ENCODE data around the gene IL5.
A peak's percentile ranks its signal among the peaks of the same experiment; 100 is the strongest.
"Not testable (repeated sequence)": the region's sequence is repeated elsewhere in the genome, so short reads cannot be mapped to it uniquely, and the experiment has no call there.

Gene IL5

DNA sequence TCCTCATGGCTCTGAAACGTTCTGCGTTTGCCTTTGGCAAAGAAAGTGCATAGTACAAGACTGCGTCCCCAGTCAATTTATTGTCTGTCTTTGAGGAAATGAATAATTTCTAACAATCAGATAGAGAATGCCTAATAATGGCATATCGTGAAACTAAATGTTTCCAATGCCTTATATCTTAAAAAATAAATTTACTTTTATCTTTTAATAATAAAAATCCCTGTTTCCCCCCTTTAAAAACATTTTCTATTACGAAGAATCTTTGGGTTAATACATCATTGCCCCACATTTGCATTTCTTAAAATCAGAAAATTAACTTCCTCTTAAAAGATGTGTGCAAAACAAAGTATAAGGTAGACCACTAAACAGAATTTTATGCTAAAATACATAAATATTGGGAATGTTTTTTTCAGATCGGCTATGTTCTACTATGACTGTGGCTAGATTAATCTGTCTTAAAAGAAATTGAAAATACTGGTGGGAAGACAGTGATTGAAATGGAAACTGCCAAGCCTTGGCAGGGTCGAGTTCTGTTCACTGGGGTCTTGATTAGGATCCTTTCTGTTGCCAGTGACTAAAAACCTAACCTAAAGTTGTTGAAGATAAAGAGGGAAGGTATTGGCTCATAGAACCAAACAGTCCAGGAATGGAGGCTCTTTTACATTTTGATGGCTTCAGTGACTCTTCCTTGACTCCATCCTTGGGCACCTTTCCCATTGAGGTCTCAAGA is at the start of gene IL5:
Gene IL5, minus strand, starts transcription at position 51 of the 730 bp plus-strand sequence. Its CDS starts 44 bp downstream, at position 7.
- H3K4me3 ChIP-seq: no peak within 1 kb of the TSS
- 0 out of 2 replicates have a peak, but pooled peaks cover 2% of the 10 kb centered on the region for H3K27me3 ChIP-seq (ENCODE audit: low read depth)
- in situ Hi-C loops (cut with MboI; ENCODE audit: low sequenced_read_pairs): no loop called here
- DNase-seq (ENCODE audit: low spot score in 2 of 2): no peak
- H3K36me3 ChIP-seq (replicated peaks): no peaks in the 10 kb centered on the region
- H3K4me1 ChIP-seq: no peaks in the 10 kb centered on the region
- no peaks in the 10 kb centered on the region for H3K9me3 ChIP-seq

GRCh38 chr5:132592521-132592920 is 49.2 kb upstream of the IL5 start:
- H3K27me3 ChIP-seq (ENCODE audit: low read depth): no peaks in the 10 kb centered on the region
- in situ Hi-C loops (cut with MboI; ENCODE audit: low sequenced_read_pairs): no loop called here
- H3K4me1 ChIP-seq: no peaks in the 10 kb centered on the region
- DNase-seq (ENCODE audit: low spot score in 2 of 2): no peak
- H3K4me3 ChIP-seq: no peak overlapping the region
- peaks cover 59% of the 10 kb centered on the region for H3K36me3 ChIP-seq (replicated peaks)
- H3K9me3 ChIP-seq: no peaks in the 10 kb centered on the region

DNA sequence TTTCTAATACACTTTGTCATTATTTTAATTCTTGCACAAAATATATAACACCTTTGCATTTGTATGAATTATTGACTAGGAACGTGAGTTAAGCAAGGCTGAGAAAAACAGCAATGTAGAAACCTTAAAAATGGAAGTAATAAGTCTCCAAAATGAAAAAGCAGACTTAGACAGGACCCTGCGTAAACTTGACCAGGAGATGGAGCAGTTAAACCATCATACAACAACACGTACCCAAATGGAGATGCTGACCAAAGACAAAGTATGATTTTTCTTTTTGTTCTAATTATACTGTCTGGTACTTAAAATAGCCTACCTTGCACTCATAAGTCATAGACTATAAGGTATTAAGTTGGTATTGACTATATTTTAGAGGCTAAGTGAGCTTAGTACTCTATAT is 47.8 kb upstream of the IL5 start:
- no peaks in the 10 kb centered on the region for H3K4me1 ChIP-seq
- no peaks in the 10 kb centered on the region for H3K9me3 ChIP-seq
- in situ Hi-C loops (cut with MboI; ENCODE audit: low sequenced_read_pairs): no loop called here
- no peak for DNase-seq (ENCODE audit: low spot score in 2 of 2)
- peaks cover 50% of the 10 kb centered on the region for H3K36me3 ChIP-seq (replicated peaks)
- no peak overlapping the region for H3K4me3 ChIP-seq
- no peaks in the 10 kb centered on the region for H3K27me3 ChIP-seq (ENCODE audit: low read depth)

- Histone ChIP-seq H3K9me3 (no peaks in the 10 kb centered on the region), H3K4me1 (no peaks in the 10 kb centered on the region), H3K36me3 (replicated peaks) (peaks cover 46% of the 10 kb centered on the region), H3K27me3 (ENCODE audit: low read depth) (no peaks in the 10 kb centered on the region), H3K4me3 (no peak overlapping the region)
- in situ Hi-C loops (cut with MboI; ENCODE audit: low sequenced_read_pairs): no loop called here
- DNase-seq (ENCODE audit: low spot score in 2 of 2): no peak
These were observed 46.1 kb upstream of the IL5 start for GRCh38 chr5:132589467-132589866.

- Histone ChIP-seq H3K4me3 (no peak overlapping the region), H3K9me3 (no peaks in the 10 kb centered on the region), H3K4me1 (no peaks in the 10 kb centered on the region), H3K36me3 (replicated peaks) (peaks cover 40% of the 10 kb centered on the region), H3K27me3 (ENCODE audit: low read depth) (no peaks in the 10 kb centered on the region)
- in situ Hi-C loops (cut with MboI; ENCODE audit: low sequenced_read_pairs): no loop called here
- no peak for DNase-seq (ENCODE audit: low spot score in 2 of 2)
These were observed 42.7 kb upstream of the IL5 start for GRCh38 chr5:132586063-132586462.

DNA sequence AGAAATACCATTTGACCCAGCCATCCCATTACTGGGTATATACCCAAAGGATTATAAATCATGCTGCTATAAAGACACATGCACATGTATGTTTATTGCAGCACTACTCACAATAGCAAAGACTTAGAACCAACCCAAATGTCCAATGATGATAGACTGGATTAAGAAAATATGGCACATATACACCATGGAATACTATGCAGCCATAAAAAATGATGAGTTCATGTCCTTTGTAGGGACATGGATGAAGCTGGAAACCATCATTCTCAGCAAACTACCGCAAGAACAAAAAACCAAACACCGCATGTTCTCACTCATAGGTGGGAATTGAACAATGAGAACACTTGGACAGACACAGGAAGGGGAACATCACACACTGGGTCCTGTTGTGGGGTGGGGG is 41.2 kb upstream of the IL5 start:
- in situ Hi-C loops (cut with MboI; ENCODE audit: low sequenced_read_pairs); H3K9me3 ChIP-seq; H3K4me3 ChIP-seq; H3K27me3 ChIP-seq (ENCODE audit: low read depth); H3K4me1 ChIP-seq; DNase-seq (ENCODE audit: low spot score in 2 of 2): not testable (repeated sequence)
- peaks cover 45% of the 10 kb centered on the region for H3K36me3 ChIP-seq (replicated peaks)

GRCh38 chr5:132576123-132576522 is 32.8 kb upstream of the IL5 start:
- DNase-seq (ENCODE audit: low spot score in 2 of 2): peak; percentile 13 to 97
- H3K9me3 ChIP-seq: no peaks in the 10 kb centered on the region
- H3K27me3 ChIP-seq (ENCODE audit: low read depth): no peaks in the 10 kb centered on the region
- no peak overlapping the region for H3K4me3 ChIP-seq
- H3K4me1 ChIP-seq: peaks cover 28% of the 10 kb centered on the region
- in situ Hi-C loops (cut with MboI; ENCODE audit: low sequenced_read_pairs): no loop called here
- peaks cover 35% of the 10 kb centered on the region for H3K36me3 ChIP-seq (replicated peaks)

- peaks cover 44% of the 10 kb centered on the region for H3K36me3 ChIP-seq (replicated peaks)
- no peak for DNase-seq (ENCODE audit: low spot score in 2 of 2)
- no peaks in the 10 kb centered on the region for H3K9me3 ChIP-seq
- H3K4me3 ChIP-seq: no peak overlapping the region
- no peaks in the 10 kb centered on the region for H3K4me1 ChIP-seq
- in situ Hi-C loops (cut with MboI; ENCODE audit: low sequenced_read_pairs): no loop called here
- no peaks in the 10 kb centered on the region for H3K27me3 ChIP-seq (ENCODE audit: low read depth)
These were observed 23.3 kb upstream of the IL5 start for GRCh38 chr5:132566657-132567056.

GRCh38 chr5:132564555-132564954 is 21.2 kb upstream of the IL5 start:
- peaks cover 58% of the 10 kb centered on the region for H3K36me3 ChIP-seq (replicated peaks)
- H3K9me3 ChIP-seq; H3K4me3 ChIP-seq; DNase-seq (ENCODE audit: low spot score in 2 of 2); H3K4me1 ChIP-seq; in situ Hi-C loops (cut with MboI; ENCODE audit: low sequenced_read_pairs); H3K27me3 ChIP-seq (ENCODE audit: low read depth): not testable (repeated sequence)

- Histone ChIP-seq H3K36me3 (replicated peaks) (peaks cover 57% of the 10 kb centered on the region), H3K4me3 (no peak overlapping the region), H3K27me3 (ENCODE audit: low read depth) (no peaks in the 10 kb centered on the region), H3K4me1 (peaks cover 8% of the 10 kb centered on the region), H3K9me3 (no peaks in the 10 kb centered on the region)
- in situ Hi-C loops (cut with MboI; ENCODE audit: low sequenced_read_pairs): no loop called here
- DNase-seq (ENCODE audit: low spot score in 2 of 2): no peak
These were observed 18.3 kb upstream of the IL5 start for GRCh38 chr5:132561601-132562000.

GRCh38 chr5:132559383-132560060 is 16.2 kb upstream of the IL5 start:
- no peaks in the 10 kb centered on the region for H3K27me3 ChIP-seq (ENCODE audit: low read depth)
- peaks cover 49% of the 10 kb centered on the region for H3K36me3 ChIP-seq (replicated peaks)
- no peak for DNase-seq (ENCODE audit: low spot score in 2 of 2)
- no peaks in the 10 kb centered on the region for H3K9me3 ChIP-seq
- H3K4me3 ChIP-seq: no peak overlapping the region
- peaks cover 10% of the 10 kb centered on the region for H3K4me1 ChIP-seq
- in situ Hi-C loops (cut with MboI; ENCODE audit: low sequenced_read_pairs): no loop called here

- no peaks in the 10 kb centered on the region for H3K27me3 ChIP-seq (ENCODE audit: low read depth)
- H3K4me1 ChIP-seq: peaks cover 10% of the 10 kb centered on the region
- peak overlapping the region; percentile 47 for H3K4me3 ChIP-seq
- H3K9me3 ChIP-seq: no peaks in the 10 kb centered on the region
- in situ Hi-C loops (cut with MboI; ENCODE audit: low sequenced_read_pairs): no loop called here
- peak; percentile 39 to 66 for DNase-seq (ENCODE audit: low spot score in 2 of 2)
- peaks cover 31% of the 10 kb centered on the region for H3K36me3 ChIP-seq (replicated peaks)
These were observed 14.3 kb upstream of the IL5 start for GRCh38 chr5:132557478-132558172.

DNA sequence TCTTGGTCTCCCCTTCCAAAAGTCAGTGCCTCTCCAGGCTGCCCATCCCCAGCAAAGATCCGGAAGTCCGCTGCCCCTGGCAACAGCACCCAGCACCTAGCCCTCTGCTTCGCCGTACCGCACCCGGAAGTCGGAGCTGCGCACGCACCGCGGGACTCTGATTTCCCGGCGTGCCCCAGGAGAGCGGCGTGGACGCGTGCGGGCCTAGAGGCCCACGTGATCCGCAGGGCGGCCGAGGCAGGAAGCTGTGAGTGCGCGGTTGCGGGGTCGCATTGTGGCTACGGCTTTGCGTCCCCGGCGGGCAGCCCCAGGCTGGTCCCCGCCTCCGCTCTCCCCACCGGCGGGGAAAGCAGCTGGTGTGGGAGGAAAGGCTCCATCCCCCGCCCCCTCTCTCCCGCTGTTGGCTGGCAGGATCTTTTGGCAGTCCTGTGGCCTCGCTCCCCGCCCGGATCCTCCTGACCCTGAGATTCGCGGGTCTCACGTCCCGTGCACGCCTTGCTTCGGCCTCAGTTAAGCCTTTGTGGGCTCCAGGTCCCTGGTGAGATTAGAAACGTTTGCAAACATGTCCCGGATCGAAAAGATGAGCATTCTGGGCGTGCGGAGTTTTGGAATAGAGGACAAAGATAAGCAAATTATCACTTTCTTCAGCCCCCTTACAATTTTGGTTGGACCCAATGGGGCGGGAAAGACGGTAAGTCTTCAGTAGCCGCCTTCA is 13.6 kb upstream of the IL5 start, which contains the start of gene RAD50:
Gene RAD50, plus strand, starts transcription at position 215 of the 715 bp plus-strand sequence. Its CDS starts 348 bp downstream, at position 563.
- DNase-seq (ENCODE audit: low spot score in 2 of 2): peak; percentile 85 to 94
- peaks cover 10% of the 10 kb centered on the region for H3K4me1 ChIP-seq
- H3K27me3 ChIP-seq (ENCODE audit: low read depth): no peaks in the 10 kb centered on the region
- in situ Hi-C loops (cut with MboI; ENCODE audit: low sequenced_read_pairs): no loop called here
- peak within 1 kb of the TSS; percentile 47 for H3K4me3 ChIP-seq
- peaks cover 24% of the 10 kb centered on the region for H3K36me3 ChIP-seq (replicated peaks)
- H3K9me3 ChIP-seq: no peaks in the 10 kb centered on the region

Data from HAP-1 (cell line).